Sigmoid colon (tissue), 7 donors: ENCODE results near the gene PDYN. TPM values are rescaled to one million over a fixed set of nuclear protein-coding genes. Genes with fewer than 3 reads are reported as not detected.

ENCODE experiments used
- DNase-seq: peaks from one replicate; pipeline ENCODE4 v3.0.0-alpha.2; 2019
- H3K27ac ChIP-seq, 4 donors: fragments of 200-600 bp; sonication (generic); one replicate each; pipeline ENCODE4 v1.5.1; 2016 to 2019; ENCODE audit warnings: mild to moderate bottlenecking in 1 of 4
- H3K27me3 ChIP-seq, 3 donors: fragments of 200-600 bp; sonication (generic); one replicate each; pipeline ENCODE4 v1.5.1; 2019; ENCODE audit warnings: mild to moderate bottlenecking in 1 of 3
- H3K36me3 ChIP-seq, 4 donors: fragments of 200-600 bp; sonication (generic); one replicate each; pipeline ENCODE4 v1.5.1; 2016 to 2019
- H3K4me1 ChIP-seq, 4 donors: fragments of 200-600 bp; sonication (generic); one replicate each; pipeline ENCODE4 v1.5.1; 2017 to 2019
- H3K4me3 ChIP-seq, 4 donors: fragments of 200-600 bp; sonication (generic); one replicate each; pipeline ENCODE4 v1.5.1; 2017 to 2019; ENCODE audit warnings: mild to moderate bottlenecking in 2 of 4, moderate library complexity in 1 of 4
- H3K9me3 ChIP-seq, 4 donors: fragments of 200-600 bp in 3 of 4; sonication (generic) in 3 of 4; one replicate each; pipeline versions ENCODE4 v1.5.1 to v1.6.1; 2013 to 2019
- EP300 ChIP-seq, 4 donors: sonication (generic); formaldehyde crosslinking; IDR thresholded peaks; one replicate each; pipeline ENCODE4 v1.6.1; 2017; ENCODE audit warnings: antibody characterized with exemption in 4 of 4
- POLR2A ChIP-seq, 2 donors: fragments of 450-650 bp; IDR thresholded peaks; one replicate each; pipeline ENCODE4 v1.6.1; 2016; ENCODE audit warnings: antibody characterized with exemption in 2 of 2, mild to moderate bottlenecking in 2 of 2, moderate library complexity in 2 of 2
- POLR2AphosphoS5 ChIP-seq, 4 donors: sonication (generic); formaldehyde crosslinking; IDR thresholded peaks; one replicate each; pipeline ENCODE4 v1.6.1; 2017; ENCODE audit warnings: antibody characterized with exemption in 4 of 4
- WGBS, 2 donors: extraction: QIAGEN DNeasy Blood & Tissue Kit; methylation state at CpG; one replicate each; pipeline ENCODE4 v1.1.7; 2013; 5-methylcytosine and 5-hydroxymethylcytosine counted together
- intact Hi-C: fragments of 100-400 bp; cut with DNase I; formaldehyde crosslinking; loops from one replicate; pipeline ENCODE4 v1.15.1; 2023
- polyA plus RNA-seq, 3 donors: library from polyadenylated mRNA; stranded (reverse); fragments of 200-250 nt; gene quantifications; one replicate each; pipeline ENCODE4 v1.2.3, GENCODE V29; 2013
- total RNA-seq, 4 donors: library from RNA; depleted of rRNA; stranded (reverse); fragments of >200 nt; gene quantifications; one replicate each; pipeline ENCODE4 v1.1.0, GENCODE V29; 2016
- TF ChIP-seq, protein P1 (sequence below), 4 experiments: fragments of 450-650 bp in 3 of 4; fragments of 200-600 bp in 1 of 4; IDR thresholded peaks; one replicate each; pipeline ENCODE4 v1.5.1; 2016 to 2019; ENCODE audit warnings: antibody characterized with exemption in 4 of 4, mild to moderate bottlenecking in 3 of 4, moderate library complexity in 2 of 4
- donor health status: healthy with polysubstance abuse.
- donor health status: Bipolar disorder and iron deficiency.
- donor health status: healthy.

PDYN gene
- total and polyA plus RNA-seq, 7 donors = not detected

DNA sequence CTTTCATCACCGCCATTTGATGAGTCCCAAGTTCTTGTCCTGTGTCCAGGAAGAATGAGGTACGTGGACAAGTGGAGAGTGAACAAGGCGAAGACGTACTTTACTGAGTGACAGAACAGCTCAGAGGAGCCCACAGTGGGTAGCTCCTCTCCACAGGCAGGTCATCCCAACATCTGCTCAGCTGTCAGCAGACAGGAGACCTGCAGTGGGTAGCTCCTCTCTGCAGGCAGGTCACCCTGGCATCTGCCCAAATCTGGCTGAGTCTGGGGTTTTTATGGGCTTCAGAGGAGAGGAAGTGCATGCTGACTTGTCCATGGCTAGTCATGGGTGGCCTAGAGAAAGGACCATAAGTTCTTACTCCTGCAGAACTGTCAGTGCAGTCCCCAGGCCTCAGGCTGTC lies 32.7 kb upstream of the PDYN start:
- Histone ChIP-seq H3K27ac (no peak overlapping the region), H3K4me1 (no peaks in the 10 kb centered on the region), H3K36me3 (no peaks in the 10 kb centered on the region), H3K4me3 (no peak overlapping the region), H3K27me3 (peaks cover 0 to 12% (median 0%) of the 10 kb centered on the region in 3 donors), H3K9me3 (peaks cover 0 to 3% (median 1%) of the 10 kb centered on the region in 4 donors)
- WGBS, 2 donors = 93 to 94% methylated on average over 4 of the region's 4 CpGs
- intact Hi-C loops = no loop called here
- TF ChIP-seq POLR2AphosphoS5 (IDR thresholded peaks at IDR 0.05) = no peak
- TF ChIP-seq POLR2A (IDR thresholded peaks at IDR 0.05) = no peak
- no peak for TF ChIP-seq EP300 (IDR thresholded peaks at IDR 0.05)
- TF ChIP-seq, protein P1, sequence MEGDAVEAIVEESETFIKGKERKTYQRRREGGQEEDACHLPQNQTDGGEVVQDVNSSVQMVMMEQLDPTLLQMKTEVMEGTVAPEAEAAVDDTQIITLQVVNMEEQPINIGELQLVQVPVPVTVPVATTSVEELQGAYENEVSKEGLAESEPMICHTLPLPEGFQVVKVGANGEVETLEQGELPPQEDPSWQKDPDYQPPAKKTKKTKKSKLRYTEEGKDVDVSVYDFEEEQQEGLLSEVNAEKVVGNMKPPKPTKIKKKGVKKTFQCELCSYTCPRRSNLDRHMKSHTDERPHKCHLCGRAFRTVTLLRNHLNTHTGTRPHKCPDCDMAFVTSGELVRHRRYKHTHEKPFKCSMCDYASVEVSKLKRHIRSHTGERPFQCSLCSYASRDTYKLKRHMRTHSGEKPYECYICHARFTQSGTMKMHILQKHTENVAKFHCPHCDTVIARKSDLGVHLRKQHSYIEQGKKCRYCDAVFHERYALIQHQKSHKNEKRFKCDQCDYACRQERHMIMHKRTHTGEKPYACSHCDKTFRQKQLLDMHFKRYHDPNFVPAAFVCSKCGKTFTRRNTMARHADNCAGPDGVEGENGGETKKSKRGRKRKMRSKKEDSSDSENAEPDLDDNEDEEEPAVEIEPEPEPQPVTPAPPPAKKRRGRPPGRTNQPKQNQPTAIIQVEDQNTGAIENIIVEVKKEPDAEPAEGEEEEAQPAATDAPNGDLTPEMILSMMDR (IDR thresholded peaks at IDR 0.05) = no peak
- no peak for DNase-seq

DNA sequence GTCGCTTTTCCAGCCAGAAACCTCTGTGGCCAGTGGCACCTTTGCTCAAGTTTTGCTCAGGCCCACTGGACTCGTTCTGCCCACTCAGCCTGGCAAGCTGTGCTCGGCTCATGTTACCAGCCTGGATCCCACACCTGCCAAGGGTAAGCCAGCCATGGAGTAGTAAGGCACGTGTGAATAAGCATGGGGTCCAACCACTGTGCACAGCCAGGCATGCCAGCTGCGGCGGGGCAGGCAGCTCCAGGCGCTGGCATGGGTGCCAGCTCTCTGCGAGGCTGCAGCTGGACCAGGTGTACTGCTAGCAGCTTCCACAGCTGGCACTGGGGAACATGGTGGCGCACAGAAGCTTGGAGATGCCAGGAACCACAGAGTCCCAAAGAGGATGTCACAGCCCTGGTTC lies 32.1 kb upstream of the PDYN start:
- H3K36me3 ChIP-seq = no peaks in the 10 kb centered on the region
- no peaks in the 10 kb centered on the region for H3K4me1 ChIP-seq
- no peak overlapping the region for H3K27ac ChIP-seq
- peaks cover 0 to 12% (median 0%) of the 10 kb centered on the region in 3 donors for H3K27me3 ChIP-seq
- TF ChIP-seq EP300 (IDR thresholded peaks at IDR 0.05) = no peak
- TF ChIP-seq, protein P1 (IDR thresholded peaks at IDR 0.05) = no peak
- peaks cover 0 to 3% (median 1%) of the 10 kb centered on the region in 4 donors for H3K9me3 ChIP-seq
- no peak for DNase-seq
- no peak overlapping the region for H3K4me3 ChIP-seq
- intact Hi-C loops = no loop called here
- 76 to 77% methylated on average over 9 of the region's 9 CpGs for WGBS, 2 donors

DNA sequence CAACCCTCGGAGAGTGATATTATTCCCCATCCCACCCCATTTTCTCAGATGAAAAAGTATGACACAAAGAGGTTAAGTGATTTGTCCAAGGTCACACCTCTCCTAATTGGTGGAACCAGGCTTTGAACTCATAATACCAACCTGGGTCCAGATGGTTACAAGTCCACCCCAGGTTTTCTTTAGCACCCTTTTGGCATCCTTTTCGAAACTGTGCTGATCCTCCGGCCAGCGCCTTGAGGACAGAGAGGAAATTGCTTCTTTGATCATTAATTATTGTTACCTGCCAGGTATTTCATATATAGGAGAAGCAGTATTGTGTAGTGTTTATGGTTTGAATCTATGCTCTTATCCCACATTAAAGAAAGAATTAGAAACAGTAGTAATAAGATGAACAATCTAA lies 29.3 kb upstream of the PDYN start:
- TF ChIP-seq, protein P1 (IDR thresholded peaks at IDR 0.05) = no peak
- TF ChIP-seq POLR2AphosphoS5 (IDR thresholded peaks at IDR 0.05) = no peak
- TF ChIP-seq POLR2A (IDR thresholded peaks at IDR 0.05) = no peak
- TF ChIP-seq EP300 (IDR thresholded peaks at IDR 0.05) = no peak
- intact Hi-C loops = no loop called here
- peaks cover 0 to 12% (median 0%) of the 10 kb centered on the region in 3 donors for H3K27me3 ChIP-seq
- DNase-seq = no peak
- H3K4me3 ChIP-seq = no peak overlapping the region
- 29 to 34% methylated on average over 4 of the region's 4 CpGs for WGBS, 2 donors
- H3K4me1 ChIP-seq = no peaks in the 10 kb centered on the region
- H3K9me3 ChIP-seq = peaks cover 0 to 3% (median 1%) of the 10 kb centered on the region in 4 donors
- H3K36me3 ChIP-seq = no peaks in the 10 kb centered on the region
- no peak overlapping the region for H3K27ac ChIP-seq

DNA sequence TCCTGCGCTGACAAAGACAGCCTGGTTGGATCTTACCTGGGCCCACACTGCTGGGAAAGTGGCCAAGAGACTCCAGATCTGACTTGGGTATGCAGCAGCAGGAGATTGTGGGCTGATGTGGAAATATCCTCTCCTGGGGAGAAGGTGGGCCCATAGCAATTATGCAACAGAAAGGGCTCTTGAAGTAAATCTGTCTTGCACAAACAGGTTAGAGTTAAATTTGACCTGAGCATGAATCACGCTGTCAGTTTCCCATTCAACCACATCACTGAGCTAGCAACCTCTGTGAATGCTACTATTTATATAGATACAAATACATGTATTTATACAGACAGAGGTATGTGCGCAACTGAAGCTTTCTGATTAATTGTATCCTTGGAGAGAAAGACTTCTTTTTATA lies 28.3 kb upstream of the PDYN start:
- no peak for DNase-seq
- TF ChIP-seq POLR2AphosphoS5 (IDR thresholded peaks at IDR 0.05) (no peak), POLR2A (IDR thresholded peaks at IDR 0.05) (no peak), EP300 (IDR thresholded peaks at IDR 0.05) (no peak)
- TF ChIP-seq, protein P1 (IDR thresholded peaks at IDR 0.05) = no peak
- Histone ChIP-seq H3K4me1 (no peaks in the 10 kb centered on the region), H3K4me3 (no peak overlapping the region), H3K36me3 (no peaks in the 10 kb centered on the region), H3K9me3 (peaks cover 0 to 3% (median 1%) of the 10 kb centered on the region in 4 donors), H3K27ac (no peak overlapping the region), H3K27me3 (peaks cover 0 to 8% (median 0%) of the 10 kb centered on the region in 3 donors)
- intact Hi-C loops = no loop called here
- 51 to 78% methylated on average over 3 of the region's 3 CpGs for WGBS, 2 donors

DNA sequence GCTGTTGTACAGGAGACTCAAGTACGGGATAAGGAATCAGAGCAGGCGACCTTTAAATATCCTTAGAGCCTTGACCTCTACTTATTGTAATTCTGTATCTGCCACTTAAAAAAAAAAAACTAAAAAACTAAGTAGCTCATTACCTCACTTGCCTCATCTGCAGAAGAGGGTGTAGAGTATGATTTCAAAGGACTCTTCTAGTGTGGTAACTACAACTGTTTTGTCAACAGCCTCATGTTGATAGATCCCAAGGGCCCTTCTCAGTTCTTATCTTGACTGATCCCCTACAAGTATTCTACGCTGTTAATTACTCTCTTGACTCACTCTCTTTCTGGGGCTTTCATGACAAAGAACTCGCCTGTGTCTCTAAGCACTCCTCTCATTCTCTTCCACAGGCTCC lies 16.7 kb upstream of the PDYN start:
- Histone ChIP-seq H3K27me3 (peaks cover 0 to 14% (median 0%) of the 10 kb centered on the region in 3 donors), H3K4me3 (no peak overlapping the region), H3K36me3 (no peaks in the 10 kb centered on the region), H3K27ac (no peak overlapping the region), H3K9me3 (no peaks in the 10 kb centered on the region), H3K4me1 (no peaks in the 10 kb centered on the region)
- no peak for DNase-seq
- intact Hi-C loops = no loop called here
- 47 to 59% methylated on average over 4 of the region's 4 CpGs for WGBS, 2 donors
- TF ChIP-seq POLR2A (IDR thresholded peaks at IDR 0.05) = no peak
- TF ChIP-seq EP300 (IDR thresholded peaks at IDR 0.05) = no peak
- TF ChIP-seq, protein P1 (IDR thresholded peaks at IDR 0.05) = no peak
- no peak for TF ChIP-seq POLR2AphosphoS5 (IDR thresholded peaks at IDR 0.05)
